WTC11 (cell line): Measurements from ENCODE around the gene CR2.

ENCODE experiments used
- ATF3 ChIP-seq: sonication (generic); formaldehyde crosslinking; conservative IDR thresholded peaks from 2 replicates; pipeline ENCODE4 v1.8.1; 2022; ENCODE audit warnings: mild to moderate bottlenecking, missing genetic modification reagents
- CBFB ChIP-seq: sonication (generic); formaldehyde crosslinking; IDR thresholded peaks from 2 replicates; pipeline ENCODE4 v1.8.1; 2022; ENCODE audit warnings: mild to moderate bottlenecking, low read depth, missing genetic modification reagents
- CTCF ChIP-seq: fragments of 200-600 bp; IDR thresholded peaks from 2 replicates; pipeline ENCODE4 v1.8.0; 2022; ENCODE audit warnings: antibody characterized with exemption
- FOXP1 ChIP-seq: sonication (generic); formaldehyde crosslinking; IDR thresholded peaks from 2 replicates; pipeline ENCODE4 v1.8.0; 2022; ENCODE audit warnings: missing genetic modification reagents, mild to moderate bottlenecking, moderate library complexity, borderline replicate concordance
- FOXP4 ChIP-seq: sonication (generic); formaldehyde crosslinking; IDR thresholded peaks from 2 replicates; pipeline ENCODE4 v1.8.0; 2022; ENCODE audit warnings: mild to moderate bottlenecking, missing genetic modification reagents
- HMGXB4 ChIP-seq: sonication (generic); formaldehyde crosslinking; IDR thresholded peaks from 2 replicates; pipeline ENCODE4 v1.8.1; 2023; ENCODE audit warnings: mild to moderate bottlenecking, moderate library complexity, missing genetic modification reagents
- MAX ChIP-seq: sonication (generic); formaldehyde crosslinking; IDR thresholded peaks from 2 replicates; pipeline ENCODE4 v1.8.0; 2022; ENCODE audit warnings: mild to moderate bottlenecking, missing genetic modification reagents
- NR1H2 ChIP-seq: sonication (generic); formaldehyde crosslinking; IDR thresholded peaks from 2 replicates; pipeline ENCODE4 v1.9.0; 2021; ENCODE audit warnings: mild to moderate bottlenecking, moderate library complexity, missing genetic modification reagents
- PREB ChIP-seq: sonication (generic); formaldehyde crosslinking; IDR thresholded peaks from 2 replicates; pipeline ENCODE4 v1.8.1; 2022; ENCODE audit warnings: mild to moderate bottlenecking, missing genetic modification reagents, moderate library complexity, borderline replicate concordance
- PRRX2 ChIP-seq: fragments of 250-450 bp; sonication (Bioruptor Pico); IDR thresholded peaks from 2 replicates; pipeline ENCODE4 v1.8.0; 2021; ENCODE audit warnings: mild to moderate bottlenecking

GRCh38 chr1:207420109-207420508 lies 34.0 kb upstream of the CR2 start:
- no peak for TF ChIP-seq FOXP4 (CRISPR knock-in tag)
- no peak for TF ChIP-seq CTCF
- TF ChIP-seq HMGXB4 (CRISPR knock-in tag), result no peak
- no peak for TF ChIP-seq NR1H2 (CRISPR knock-in tag)
- no peak for TF ChIP-seq MAX (CRISPR knock-in tag)
- no peak for TF ChIP-seq ATF3
- no peak for TF ChIP-seq FOXP1
- no peak for TF ChIP-seq PREB (CRISPR knock-in tag)
- TF ChIP-seq CBFB (CRISPR knock-in tag), result no peak
- no peak for TF ChIP-seq PRRX2 (CRISPR knock-in tag)
